SK-N-SH (cell line): Measurements from ENCODE around the gene SNTG2. TPM values are rescaled to one million over a fixed set of nuclear protein-coding genes. Genes with fewer than 3 reads are reported as not detected.
"Not testable (repeated sequence)": the region's sequence is repeated elsewhere in the genome, so short reads cannot be mapped to it uniquely, and the experiment has no call there.

Experiments
- CTCF ChIA-PET: fragments of 300-600, 350-600 bp; formaldehyde crosslinking; extraction: SDS; loops from one replicate; lab custom pipeline; 2021; lab: Yijun Ruan, JAX
- POLR2A ChIA-PET: fragments of 350-600 bp; sonication (Branson Sonifier 250); formaldehyde crosslinking; extraction: SDS; loops from one replicate; lab custom pipeline; 2020; ENCODE audit warnings: antibody characterized with exemption, inconsistent platforms; lab: Yijun Ruan, JAX
- DNase-seq: peaks from one replicate; pipeline ENCODE4 v3.0.0; 2012
- H2AFZ ChIP-seq: fragments of 200-600 bp; sonication (generic); 2 replicates; pipeline ENCODE4 v1.8.1; 2016; ENCODE audit warnings: antibody characterized with exemption, mild to moderate bottlenecking, low read depth
- H3F3A ChIP-seq: fragments of 200-600 bp; sonication (generic); replicated peaks from 2 replicates; pipeline ENCODE3; 2016; ENCODE audit warnings: antibody characterized with exemption, mild to moderate bottlenecking; ENCODE audit not compliant: insufficient read depth
- H3K27ac ChIP-seq, 2 experiments: fragments of 200-500 bp in 1 of 2; fragments of 200-600 bp in 1 of 2; sonication (Bioruptor generic) in 1 of 2; sonication (generic), shearing (Covaris generic) in 1 of 2; 2 replicates each; pipeline versions ENCODE4 v1.5.1 to v1.6.1; 2014 to 2016; ENCODE audit warnings: low read depth in 2 of 2, inconsistent platforms in 1 of 2, low read length in 1 of 2, mild to moderate bottlenecking in 1 of 2, mixed read lengths in 1 of 2
- H3K27me3 ChIP-seq: fragments of 200-600 bp; sonication (generic), shearing (Covaris generic); 2 replicates; pipeline ENCODE4 v1.6.1; 2016; ENCODE audit warnings: mixed run types; ENCODE audit not compliant: insufficient read depth
- H3K36me3 ChIP-seq, 2 experiments: fragments of 200-500 bp in 1 of 2; fragments of 200-600 bp in 1 of 2; sonication (Bioruptor generic) in 1 of 2; sonication (generic) in 1 of 2; replicated peaks in 1 of 2; 2 replicates each; pipeline versions ENCODE3 to v1.5.1; 2014 to 2016; ENCODE audit warnings: low read length in 1 of 2, mild to moderate bottlenecking in 1 of 2; ENCODE audit not compliant: insufficient read depth in 2 of 2, control insufficient read depth in 1 of 2
- H3K4me1 ChIP-seq, 2 experiments: fragments of 200-500 bp in 1 of 2; fragments of 200-600 bp in 1 of 2; sonication (Bioruptor generic) in 1 of 2; sonication (generic), shearing (Covaris generic) in 1 of 2; 2 replicates each; pipeline versions ENCODE4 v1.5.1 to v1.6.1; 2014 to 2016; ENCODE audit warnings: low read depth in 1 of 2, low read length in 1 of 2, mixed run types in 1 of 2; ENCODE audit not compliant: insufficient read depth in 2 of 2, control insufficient read depth in 1 of 2
- H3K4me2 ChIP-seq: fragments of 200-600 bp; sonication (generic), shearing (Covaris generic); 2 replicates; pipeline ENCODE4 v1.6.1; 2017; ENCODE audit warnings: mixed run types
- H3K4me3 ChIP-seq, 2 experiments: fragments of 200-500 bp in 1 of 2; fragments of 200-600 bp in 1 of 2; sonication (Bioruptor generic) in 1 of 2; sonication (generic), shearing (Covaris generic) in 1 of 2; 2 replicates each; pipeline versions ENCODE4 v1.5.1 to v1.8.1; 2014 to 2016; ENCODE audit warnings: low read depth in 2 of 2, inconsistent platforms in 1 of 2, low read length in 1 of 2, mild to moderate bottlenecking in 1 of 2, mixed read lengths in 1 of 2, moderate library complexity in 1 of 2
- H3K79me2 ChIP-seq: fragments of 200-600 bp; sonication (generic); 2 replicates; pipeline ENCODE4 v1.8.1; 2017; ENCODE audit warnings: mild to moderate bottlenecking; ENCODE audit not compliant: insufficient read depth
- H3K9ac ChIP-seq: fragments of 200-600 bp; sonication (generic); 2 replicates; pipeline ENCODE4 v1.6.1; 2017; ENCODE audit warnings: mixed run types
- H3K9me2 ChIP-seq: fragments of 200-600 bp; sonication (generic); 2 replicates; pipeline ENCODE4 v1.6.1; 2017; ENCODE audit warnings: mixed run types
- H3K9me3 ChIP-seq: fragments of 200-600 bp; sonication (generic); 2 replicates; pipeline ENCODE4 v1.6.1; 2017; ENCODE audit warnings: mixed run types, mild to moderate bottlenecking, moderate library complexity
- H4K20me1 ChIP-seq: fragments of 200-600 bp; sonication (generic); 2 replicates; pipeline ENCODE4 v1.6.1; 2017; ENCODE audit warnings: mild to moderate bottlenecking, mixed run types; ENCODE audit not compliant: insufficient read depth
- CHD2 ChIP-seq: fragments of 150-350 bp; IDR thresholded peaks from 2 replicates; pipeline ENCODE4 v1.6.1; 2018; ENCODE audit warnings: low read length; ENCODE audit not compliant: partially characterized antibody
- EP300 ChIP-seq, 2 experiments: IDR thresholded peaks; 2 replicates each; pipeline versions ENCODE4 v1.4.0 to v1.6.1; 2012; ENCODE audit warnings: borderline replicate concordance in 1 of 2, low read depth in 1 of 2, low read length in 1 of 2
- EZH2phosphoT487 ChIP-seq: fragments of 200-600 bp; sonication (generic); IDR thresholded peaks from 2 replicates; pipeline ENCODE4 v1.6.1; 2017; ENCODE audit warnings: low read depth, mixed run types, mild to moderate bottlenecking, antibody characterized with exemption, moderate library complexity, borderline replicate concordance
- FOSL2 ChIP-seq: IDR thresholded peaks from 2 replicates; pipeline ENCODE4 v1.4.0; 2012; ENCODE audit warnings: low read depth, mild to moderate bottlenecking, moderate library complexity, borderline replicate concordance
- FOXM1 ChIP-seq: IDR thresholded peaks from 2 replicates; pipeline ENCODE4 v1.4.0; 2012; ENCODE audit warnings: low read depth, mild to moderate bottlenecking
- GATA2 ChIP-seq: sonication (generic); formaldehyde crosslinking; IDR thresholded peaks from 2 replicates; pipeline ENCODE4 v1.5.0; 2020; ENCODE audit warnings: mild to moderate bottlenecking, missing genetic modification reagents
- IRF3 ChIP-seq: fragments of 150-350 bp; IDR thresholded peaks from 2 replicates; pipeline ENCODE4 v1.6.1; 2016; ENCODE audit warnings: mild to moderate bottlenecking, low read depth, low read length
- JUND ChIP-seq: IDR thresholded peaks from 2 replicates; pipeline ENCODE4 v1.4.0; 2012
- MAX ChIP-seq: IDR thresholded peaks from 2 replicates; pipeline ENCODE4 v1.4.0; 2012; ENCODE audit warnings: low read depth
- NRF1 ChIP-seq: IDR thresholded peaks from 2 replicates; pipeline ENCODE4 v1.6.1; 2012; ENCODE audit warnings: low read depth, mild to moderate bottlenecking, low read length
- RCOR1 ChIP-seq: fragments of 150-350 bp; IDR thresholded peaks from 2 replicates; pipeline ENCODE4 v1.6.1; 2017; ENCODE audit warnings: antibody characterized with exemption, low read length
- SIN3A ChIP-seq: IDR thresholded peaks from 2 replicates; pipeline ENCODE4 v1.6.1; 2012; ENCODE audit warnings: low read depth, mild to moderate bottlenecking, low read length, moderate library complexity, borderline replicate concordance
- SMC3 ChIP-seq: IDR thresholded peaks from 2 replicates; pipeline ENCODE4 v1.6.1; 2012; ENCODE audit warnings: low read depth, low read length, improper control_type of control experiment
- TAF1 ChIP-seq: IDR thresholded peaks from 2 replicates; pipeline ENCODE4 v1.6.1; 2012; ENCODE audit warnings: low read depth, mild to moderate bottlenecking, low read length, moderate library complexity, borderline replicate concordance
- YY1 ChIP-seq: IDR thresholded peaks from 2 replicates; pipeline ENCODE4 v1.4.0; 2012; ENCODE audit warnings: low read depth, mild to moderate bottlenecking
- WGBS: methylation state at CpG from one replicate; pipeline ENCODE4 v1.1.6; 2017; ENCODE audit warnings: low lambda C conversion rate; 5-methylcytosine and 5-hydroxymethylcytosine counted together
- polyA plus RNA-seq, 3 experiments: library from polyadenylated mRNA; depleted of rRNA; stranded (reverse); fragments of >200 nt; gene quantifications; 2 replicates each; pipeline ENCODE4 v1.2.3, GENCODE V29; 2012

Gene SNTG2
- polyA plus RNA-seq, 1 of the 3 experiments (the other 2 are of a cell fraction) = not detected

GRCh38 chr2:1104364-1104763 lies 153.7 kb downstream of the SNTG2 start:
- Histone ChIP-seq H3K4me2 (no peak overlapping the region), H3K27me3 (no peaks in the 10 kb centered on the region), H3K27ac (no peak overlapping the region), H3K79me2 (no peaks in the 10 kb centered on the region), H3F3A (no peaks in the 10 kb centered on the region)
- CTCF ChIA-PET = no interaction called here
- WGBS = 29% methylated on average over 8 of the region's 8 CpGs
- no peak for DNase-seq
- no peak for TF ChIP-seq FOXM1
- TF ChIP-seq RCOR1 = no peak
- no peak for TF ChIP-seq SIN3A
- no peak for TF ChIP-seq EP300 (IDR thresholded peaks at IDR 0.05; ENCODE audit: borderline replicate concordance in 1 of 2, low read depth in 1 of 2, low read length in 1 of 2)
- TF ChIP-seq FOSL2 = no peak
- no peak for TF ChIP-seq CHD2
- TF ChIP-seq IRF3 = no peak
- TF ChIP-seq MAX = no peak
- TF ChIP-seq GATA2 (CRISPR knock-in tag) = no peak
- no peak for TF ChIP-seq TAF1
- TF ChIP-seq SMC3 = no peak
- TF ChIP-seq EZH2phosphoT487 = no peak
- no peak for TF ChIP-seq YY1
- TF ChIP-seq NRF1 = no peak
- no peak for TF ChIP-seq JUND
- TF ChIP-seq, all 33 proteins: peak for 0
- no peak overlapping the region for H3K4me3 ChIP-seq
- H2AFZ ChIP-seq = no peak overlapping the region
- no peaks in the 10 kb centered on the region for H4K20me1 ChIP-seq
- no peaks in the 10 kb centered on the region for H3K9me2 ChIP-seq
- POLR2A ChIA-PET = no interaction called here
- no peaks in the 10 kb centered on the region for H3K9me3 ChIP-seq
- H3K4me1 ChIP-seq = no peaks in the 10 kb centered on the region
- H3K9ac ChIP-seq = no peak overlapping the region
- H3K36me3 ChIP-seq = no peaks in the 10 kb centered on the region

- H4K20me1 ChIP-seq, DNase-seq, H3K4me1 ChIP-seq, H3K4me3 ChIP-seq, H3F3A ChIP-seq, H3K9me3 ChIP-seq, H3K27ac ChIP-seq, H3K27me3 ChIP-seq, H2AFZ ChIP-seq, H3K9ac ChIP-seq, H3K4me2 ChIP-seq, H3K36me3 ChIP-seq, H3K9me2 ChIP-seq, H3K79me2 ChIP-seq, CTCF ChIA-PET: not testable (repeated sequence)
- 34% methylated on average over 14 of the region's 14 CpGs for WGBS
- POLR2A ChIA-PET = interaction anchor here (0.6 kb wide), 2 partner anchors 36 to 1083 kb away, joined by 3 to 4 read pairs; no protein-coding TSS in a partner anchor
Measured at GRCh38 chr2:1106344-1106743, 155.7 kb downstream of the SNTG2 start.
